GM21447 (cell line): ENCODE results near the gene ATP2B1.
"Not testable (repeated sequence)": the region's sequence is repeated elsewhere in the genome, so short reads cannot be mapped to it uniquely, and the experiment has no call there.

Source experiments
- ATAC-seq: cut with Tn5 transposase; IDR thresholded peaks from one replicate; pipeline ENCODE4 v1.9.1; 2021; ENCODE audit not compliant: unreplicated experiment

The ATP2B1 gene

GRCh38 chr12:89717759-89718523 is 9.3 kb upstream of the ATP2B1 start:
- no peak for ATAC-seq

DNA sequence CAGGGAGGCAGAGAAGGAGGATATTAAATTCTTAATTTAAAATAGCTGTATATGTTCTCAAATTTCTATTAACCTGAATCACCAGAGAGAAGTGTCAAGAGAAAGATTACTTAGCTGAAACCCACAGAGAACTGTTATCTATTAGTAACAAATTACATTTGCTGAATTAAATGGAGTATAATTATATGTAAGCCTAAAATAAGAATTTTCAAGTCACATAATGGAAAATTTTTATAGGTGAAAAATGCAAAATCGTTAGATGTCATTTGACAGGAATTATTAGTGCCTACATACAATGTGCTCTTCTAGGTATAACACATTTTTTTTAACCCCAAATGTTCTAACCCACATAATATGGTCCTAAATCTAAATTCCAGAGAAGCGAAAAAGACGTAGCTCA is 4.1 kb upstream of the ATP2B1 start:
- no peak for ATAC-seq

DNA sequence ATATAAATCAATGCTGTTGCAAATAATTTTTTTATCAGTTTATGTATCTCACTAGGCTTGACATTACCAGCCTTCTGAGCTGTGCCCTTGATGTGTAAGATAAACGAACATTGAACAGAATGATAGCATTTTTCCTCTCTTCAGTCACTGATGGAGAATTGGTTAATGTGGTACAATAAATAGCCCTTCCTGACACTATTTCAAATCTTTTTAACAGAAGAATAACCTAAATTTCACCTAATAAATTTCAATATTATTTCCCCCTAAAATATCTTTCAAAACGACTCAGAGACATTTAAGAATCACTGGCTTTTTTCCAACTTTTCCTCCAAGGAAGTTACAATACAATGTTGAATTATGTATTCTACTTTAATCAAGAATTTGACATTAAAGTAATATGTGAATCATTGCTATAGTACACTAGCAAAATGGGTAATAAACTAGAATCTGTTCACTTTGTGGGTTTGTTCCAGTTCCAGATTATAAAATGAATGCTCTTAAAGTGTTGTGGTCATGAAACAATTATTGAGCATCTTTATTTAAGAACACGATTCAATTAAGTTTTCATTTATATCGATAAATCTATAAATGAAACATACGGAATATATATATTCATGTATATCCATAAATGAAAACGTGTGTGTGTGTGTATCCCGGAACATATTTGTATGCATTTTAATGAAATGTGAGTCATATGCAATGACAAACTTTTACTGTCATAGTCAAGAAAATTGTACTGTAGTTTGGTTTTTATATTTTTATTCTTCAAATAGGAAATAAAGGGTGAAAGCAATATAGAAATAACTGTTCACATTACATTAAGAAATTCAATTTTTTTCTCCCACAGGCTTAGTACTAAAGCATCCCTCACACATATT is 2.5 kb upstream of the ATP2B1 start:
- ATAC-seq = no peak

DNA sequence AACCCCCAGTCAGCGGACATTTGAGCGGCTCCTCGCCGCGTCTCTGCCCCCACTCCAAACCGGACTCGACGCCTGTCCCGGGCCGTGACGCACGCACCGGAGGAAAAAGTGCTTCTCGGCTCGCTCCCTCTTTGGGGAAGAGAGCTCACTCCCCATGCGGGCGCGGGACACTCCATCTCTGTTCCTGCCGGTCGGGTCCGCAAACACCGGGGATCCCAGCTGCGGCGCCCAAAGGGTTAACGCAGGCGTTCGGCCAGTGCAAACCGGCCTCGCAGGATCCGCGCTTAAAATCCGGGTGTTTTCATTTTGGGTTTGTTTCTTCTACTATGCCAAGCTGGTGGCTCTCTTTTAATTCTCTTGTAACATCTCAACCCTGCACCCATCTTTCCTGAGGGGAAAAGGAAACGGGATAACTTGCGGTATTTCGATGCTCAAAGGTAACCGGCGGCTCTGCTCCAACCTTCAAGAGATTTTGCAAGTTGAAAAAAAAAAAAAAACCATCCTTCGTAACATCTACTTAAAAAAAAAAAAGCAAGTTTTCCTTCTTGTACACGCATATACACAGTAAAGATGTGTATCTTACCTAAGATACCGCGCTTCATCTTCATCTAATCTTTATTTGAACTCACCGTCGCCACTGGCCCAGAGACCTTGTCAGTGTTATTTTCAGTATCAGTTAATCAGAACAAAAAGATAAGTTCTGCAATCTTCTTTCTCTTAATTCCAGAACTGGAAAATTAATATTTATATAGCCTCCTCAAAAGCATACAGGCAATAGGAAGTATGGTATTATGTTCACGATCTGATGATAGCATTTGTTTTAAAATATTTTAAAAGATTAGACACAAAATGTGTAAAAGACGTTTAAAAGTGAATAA is 1.6 kb upstream of the ATP2B1 start:
- ATAC-seq = peak; percentile 7

GRCh38 chr12:89709157-89709994 is 738 bp upstream of the ATP2B1 start:
- peak; percentile 59 for ATAC-seq

- ATAC-seq = no peak
Observed at GRCh38 chr12:89707703-89708564, 704 bp downstream of the ATP2B1 start.

- no peak for ATAC-seq
Observed at GRCh38 chr12:89706986-89707702, 1.5 kb downstream of the ATP2B1 start.

DNA sequence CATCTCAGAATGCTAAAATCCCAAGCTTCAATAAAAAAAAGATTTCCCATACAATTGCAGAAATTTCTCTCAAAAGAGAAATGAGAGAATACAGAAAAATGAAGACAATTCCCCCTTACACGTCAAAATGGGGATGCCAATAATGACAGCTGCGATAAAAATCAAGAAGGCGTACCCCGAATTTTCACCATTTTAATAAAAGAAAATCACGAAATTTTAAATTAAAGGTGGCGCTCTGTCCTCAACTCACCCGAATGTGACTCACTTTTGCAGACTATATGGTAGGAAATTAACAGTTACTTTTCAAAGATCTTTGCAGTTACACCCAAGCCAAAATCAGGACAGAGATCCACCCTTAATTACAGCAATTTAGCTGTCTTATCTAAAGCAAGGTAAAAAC is 2.1 kb downstream of the ATP2B1 start:
- ATAC-seq = no peak

DNA sequence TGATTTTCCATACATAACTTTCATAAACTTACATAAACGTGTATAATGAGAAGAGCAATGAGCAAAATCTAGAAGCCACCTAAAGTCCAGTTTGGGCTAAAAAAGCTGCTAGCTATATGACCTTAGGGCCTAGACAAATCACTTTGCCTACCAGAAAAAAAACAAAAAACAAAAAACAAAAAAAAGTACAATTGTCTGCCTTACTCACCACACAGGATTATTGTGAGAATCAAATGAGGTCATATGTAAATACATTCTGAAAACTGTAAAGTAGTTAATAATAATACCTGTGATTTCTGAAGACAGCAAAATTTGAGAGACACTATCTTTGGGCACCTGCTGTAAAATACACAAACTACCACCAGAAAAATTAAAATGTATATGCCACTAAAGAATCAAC is 4.2 kb downstream of the ATP2B1 start:
- no peak for ATAC-seq

- ATAC-seq = no peak
Observed at GRCh38 chr12:89703768-89704167, 4.9 kb downstream of the ATP2B1 start.

DNA sequence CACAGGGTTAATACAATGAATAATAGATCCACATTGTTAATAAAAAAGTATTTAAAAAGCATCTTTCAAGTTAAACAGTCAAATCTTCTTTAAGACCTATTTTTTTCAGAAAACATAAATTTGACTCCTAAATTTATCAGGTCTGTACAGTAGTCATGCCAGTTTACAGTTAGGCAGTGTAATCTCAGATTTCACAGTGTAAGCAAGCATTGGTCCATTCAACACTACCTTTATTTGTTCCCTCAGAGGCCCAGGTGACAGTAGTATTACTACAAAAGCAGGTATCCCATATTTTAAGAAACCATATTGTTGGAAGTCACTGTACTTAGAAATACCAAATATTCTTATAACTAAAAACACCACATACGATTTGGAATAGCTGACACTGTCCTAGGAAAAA is 6.1 kb downstream of the ATP2B1 start:
- ATAC-seq = no peak

- ATAC-seq = no peak
Observed at GRCh38 chr12:89701606-89702206, 6.9 kb downstream of the ATP2B1 start.

DNA sequence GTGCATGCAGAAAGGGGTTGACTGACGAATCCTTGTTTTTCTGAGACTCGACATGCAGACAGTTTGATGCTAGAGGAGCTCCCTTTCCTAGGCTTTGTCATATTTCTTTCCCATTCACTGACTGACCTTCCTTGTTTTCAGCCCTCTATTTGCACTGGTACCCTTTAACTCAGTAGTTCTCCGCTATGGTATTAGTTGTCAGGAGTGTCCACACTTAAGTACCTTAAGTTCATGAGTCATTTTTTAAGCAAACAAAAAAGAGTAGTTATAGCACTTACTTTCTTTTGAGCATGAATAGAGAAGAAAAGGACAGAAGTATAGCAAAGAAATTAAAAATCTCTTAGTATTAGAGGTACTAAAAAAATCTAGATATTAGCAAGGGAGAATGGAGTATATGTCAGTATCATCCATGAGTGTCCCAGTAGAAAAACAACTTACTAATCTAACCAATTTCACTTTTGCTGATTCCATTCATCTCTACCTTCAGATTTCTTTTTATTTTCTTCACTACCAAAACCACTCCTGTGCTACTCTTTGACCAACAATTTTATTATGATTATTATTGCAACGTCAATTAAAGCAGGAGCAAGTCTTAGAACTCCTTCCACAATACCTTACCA is 8.3 kb downstream of the ATP2B1 start:
- no peak for ATAC-seq

GRCh38 chr12:89698607-89699006 is 10.0 kb downstream of the ATP2B1 start:
- ATAC-seq = no peak

- not testable (repeated sequence) for ATAC-seq
Observed at GRCh38 chr12:89697728-89698127, 10.9 kb downstream of the ATP2B1 start.

DNA sequence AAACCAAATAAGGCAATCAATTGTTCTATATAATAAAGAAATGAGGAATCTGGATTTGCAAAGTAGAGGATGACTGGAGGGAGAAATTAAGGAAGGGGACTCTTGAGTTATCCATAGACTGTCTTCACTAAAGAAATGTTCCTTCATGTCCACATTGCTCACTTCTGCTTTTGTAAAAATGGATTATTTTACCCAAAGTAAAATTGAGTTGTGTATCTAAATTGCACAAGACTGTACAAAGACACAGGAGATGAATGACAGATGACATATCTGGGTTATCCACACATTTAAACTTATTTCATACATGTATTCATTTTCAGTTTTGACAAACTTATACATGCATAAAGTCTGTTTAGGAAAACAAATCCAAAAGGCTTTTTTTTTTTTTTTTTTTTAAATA is 11.3 kb downstream of the ATP2B1 start:
- no peak for ATAC-seq

- peak; percentile 70 for ATAC-seq
Observed at GRCh38 chr12:89695830-89696229, 12.8 kb downstream of the ATP2B1 start.

GRCh38 chr12:89695100-89695499 is 13.5 kb downstream of the ATP2B1 start:
- no peak for ATAC-seq
